ENCODE results near the gene PMPCA.
"Not testable (repeated sequence)": the region's sequence is repeated elsewhere in the genome, so short reads cannot be mapped to it uniquely, and the experiment has no call there.

PMPCA gene

DNA sequence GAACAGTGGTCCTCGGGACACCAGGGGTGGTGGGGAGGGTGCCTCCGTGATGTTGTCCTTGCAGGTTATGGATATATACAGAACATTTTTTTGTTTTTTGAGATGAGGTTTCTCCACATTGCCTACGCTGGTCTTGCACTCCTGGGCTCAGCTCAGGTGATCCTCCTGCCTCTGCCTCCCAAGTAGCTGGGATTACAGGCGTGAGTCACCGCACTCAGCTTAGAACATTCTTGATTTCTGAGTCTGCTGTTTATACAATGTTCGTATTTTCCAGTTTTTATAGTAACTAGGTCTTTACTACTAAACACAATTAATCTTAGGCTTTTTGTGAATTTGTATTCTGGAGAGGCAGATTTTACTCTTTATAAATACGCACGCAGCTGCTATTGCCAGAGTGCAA, 6.0 kb downstream of the PMPCA start:
- DNase-seq = no peak

DNA sequence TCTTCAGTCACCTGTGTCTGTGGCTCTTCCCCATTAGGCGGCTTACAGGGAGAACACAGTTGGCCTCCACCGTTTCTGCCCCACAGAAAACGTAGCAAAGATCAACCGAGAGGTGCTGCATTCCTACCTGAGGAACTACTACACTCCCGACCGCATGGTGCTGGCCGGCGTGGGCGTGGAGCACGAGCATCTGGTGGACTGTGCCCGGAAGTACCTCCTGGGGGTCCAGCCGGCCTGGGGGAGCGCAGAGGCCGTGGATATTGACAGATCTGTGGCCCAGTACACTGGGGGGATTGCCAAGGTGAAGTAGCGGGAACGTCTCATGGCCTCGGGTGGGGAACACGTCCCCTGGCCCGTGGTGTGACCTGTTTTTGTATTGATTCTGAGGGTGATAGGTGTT, 6.5 kb downstream of the PMPCA start:
- no peak for DNase-seq

DNA sequence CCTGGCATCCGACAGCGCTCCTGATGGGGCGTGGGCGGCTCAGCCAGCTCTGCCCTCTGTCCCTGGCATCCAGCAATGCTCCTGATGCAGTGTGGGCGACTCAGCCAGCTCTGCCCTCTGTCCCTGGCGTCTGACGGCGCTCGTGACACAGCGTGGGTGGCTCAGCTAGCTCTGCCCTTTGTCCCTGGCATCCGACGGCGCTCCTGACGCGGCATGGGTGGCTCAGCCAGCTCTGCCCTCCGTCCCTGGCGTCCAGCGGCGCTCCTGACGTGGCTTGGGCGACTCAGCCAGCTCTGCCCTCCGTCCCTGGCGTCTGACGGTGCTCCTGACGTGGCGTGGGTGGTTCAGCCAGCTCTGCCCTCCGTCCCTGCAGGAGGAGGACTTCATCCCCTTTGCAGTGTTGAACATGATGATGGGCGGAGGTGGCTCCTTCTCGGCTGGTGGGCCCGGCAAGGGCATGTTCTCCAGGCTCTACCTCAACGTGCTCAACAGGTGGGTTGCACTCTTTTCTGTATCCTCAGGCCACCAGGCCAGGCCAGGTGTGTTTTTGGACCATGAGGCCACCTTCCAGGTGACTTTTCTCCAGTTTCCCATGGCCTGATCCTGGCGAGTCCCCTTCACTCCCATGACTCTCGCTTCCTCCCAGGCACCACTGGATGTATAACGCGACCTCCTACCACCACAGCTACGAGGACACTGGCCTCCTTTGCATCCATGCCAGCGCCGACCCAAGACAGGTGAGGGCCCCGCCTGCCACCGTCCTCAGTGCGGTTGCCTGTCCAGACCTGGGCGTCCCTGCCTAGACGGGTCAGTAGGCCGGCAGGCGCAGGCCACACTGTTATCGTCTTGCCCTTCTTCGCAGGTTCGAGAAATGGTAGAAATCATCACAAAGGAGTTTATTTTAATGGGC, 8.0 kb downstream of the PMPCA start:
- no peak for DNase-seq

DNA sequence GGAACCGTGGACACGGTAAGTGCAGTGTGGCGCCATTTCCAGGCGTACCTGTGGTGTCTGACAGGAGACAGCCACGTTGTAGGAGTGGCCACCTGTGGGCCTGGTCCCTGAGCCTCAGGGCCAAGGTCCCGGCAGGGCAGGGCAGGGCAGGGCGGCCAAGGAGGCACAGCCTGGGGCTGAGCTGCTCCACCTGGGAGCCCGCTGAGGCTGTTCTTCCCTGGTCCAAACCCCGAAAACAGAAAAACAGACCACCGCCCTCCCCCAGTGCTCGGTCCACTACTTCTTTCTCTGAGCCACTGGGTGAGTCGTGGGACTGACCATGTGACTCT, 8.6 kb downstream of the PMPCA start:
- no peak for DNase-seq

DNA sequence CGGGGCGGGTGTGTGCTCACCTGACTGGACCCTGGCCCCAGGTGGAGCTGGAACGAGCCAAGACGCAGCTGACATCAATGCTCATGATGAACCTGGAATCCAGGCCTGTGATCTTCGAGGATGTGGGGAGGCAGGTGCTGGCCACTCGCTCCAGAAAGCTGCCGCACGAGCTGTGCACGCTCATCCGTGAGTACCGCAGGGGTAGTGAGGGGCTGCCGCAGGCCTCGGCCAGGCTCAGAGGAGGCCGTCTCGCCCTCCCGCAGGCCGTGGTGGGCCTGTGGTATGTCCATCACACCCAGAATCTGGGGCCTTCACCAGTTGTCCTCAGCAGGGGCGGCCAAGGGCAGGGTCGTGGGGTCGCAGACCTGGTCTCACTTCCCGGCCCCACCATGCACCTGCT, 11.3 kb downstream of the PMPCA start:
- no peak for DNase-seq

DNA sequence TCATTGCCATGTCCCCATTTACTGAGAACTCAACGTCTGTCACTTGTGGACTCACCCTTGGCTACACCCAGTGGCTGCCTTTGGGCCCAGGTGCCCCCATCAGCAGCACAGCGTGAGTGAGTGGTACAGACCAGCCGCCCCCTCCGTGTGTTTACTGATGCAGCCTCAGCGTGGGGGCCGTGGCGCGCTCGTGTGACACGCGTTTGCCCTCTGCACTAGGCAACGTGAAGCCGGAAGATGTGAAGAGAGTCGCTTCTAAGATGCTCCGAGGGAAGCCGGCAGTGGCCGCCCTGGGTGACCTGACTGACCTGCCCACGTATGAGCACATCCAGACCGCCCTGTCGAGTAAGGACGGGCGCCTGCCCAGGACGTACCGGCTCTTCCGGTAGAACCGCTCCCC, 12.4 kb downstream of the PMPCA start:
- DNase-seq = no peak

DNA sequence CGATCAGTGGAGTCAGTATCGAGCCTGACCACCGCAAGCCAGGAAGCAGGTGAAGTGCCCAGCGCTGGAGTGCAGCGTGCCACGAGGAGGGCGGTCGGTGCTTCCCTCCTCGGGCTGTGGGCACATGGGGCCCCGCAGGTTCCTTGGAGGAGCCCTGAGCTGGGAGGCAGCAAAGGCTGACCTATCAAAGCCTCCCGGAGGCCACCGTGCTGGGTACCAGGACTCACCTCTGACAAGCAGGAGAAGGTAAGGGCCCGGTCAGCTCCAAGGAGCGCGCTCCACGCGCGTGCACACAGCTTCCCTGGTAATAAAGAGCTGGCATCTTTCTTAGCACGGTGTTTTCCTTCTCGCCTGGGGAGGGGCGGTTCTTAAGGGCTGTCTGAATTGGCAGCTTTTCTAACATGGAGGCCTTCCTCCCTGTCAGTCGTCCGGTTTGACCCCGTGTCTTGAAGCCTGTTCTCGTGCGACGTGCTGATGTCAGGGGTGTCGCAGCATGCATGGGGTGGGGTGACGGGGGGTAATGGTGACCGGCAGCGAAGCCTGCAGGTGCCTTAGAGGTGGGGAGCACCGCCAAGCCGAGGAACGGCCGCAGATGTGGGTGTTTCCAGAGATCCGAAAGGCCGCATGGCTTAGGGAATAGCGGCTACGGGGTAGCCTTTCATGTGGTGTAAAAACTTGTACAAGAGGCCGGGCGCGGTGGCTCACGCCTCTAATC, 13.1 kb downstream of the PMPCA start:
- DNase-seq = no peak

DNA sequence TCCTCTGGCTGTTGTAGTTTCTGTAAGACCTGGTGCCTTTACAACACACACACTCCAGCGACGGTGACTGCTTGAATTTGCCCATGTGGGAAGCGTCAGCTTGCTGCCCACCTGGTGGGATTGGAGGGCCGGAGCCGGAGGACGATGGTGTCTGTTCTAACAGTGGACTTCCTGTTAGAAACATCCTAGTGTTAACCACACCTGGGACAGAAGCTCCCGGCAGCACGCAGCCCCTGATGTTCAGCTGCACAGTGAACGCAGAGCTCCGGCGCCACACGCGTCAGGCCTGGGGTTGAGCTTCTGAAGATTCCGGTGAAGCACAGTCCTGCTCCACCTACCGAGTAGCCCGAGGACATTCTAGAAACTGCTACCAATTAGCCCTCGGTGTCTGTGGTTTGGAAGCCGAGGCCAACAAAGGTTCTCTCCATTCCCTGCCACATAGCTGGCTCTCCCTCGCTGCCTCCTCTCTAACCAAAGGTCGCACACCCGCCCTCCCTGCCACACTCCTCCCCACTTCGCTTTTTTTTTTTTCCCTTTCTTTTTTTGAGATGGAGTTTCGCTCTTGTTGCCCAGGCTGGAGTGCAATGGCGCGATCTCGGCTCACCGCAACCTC, 14.4 kb downstream of the PMPCA start:
- no peak for DNase-seq

DNA sequence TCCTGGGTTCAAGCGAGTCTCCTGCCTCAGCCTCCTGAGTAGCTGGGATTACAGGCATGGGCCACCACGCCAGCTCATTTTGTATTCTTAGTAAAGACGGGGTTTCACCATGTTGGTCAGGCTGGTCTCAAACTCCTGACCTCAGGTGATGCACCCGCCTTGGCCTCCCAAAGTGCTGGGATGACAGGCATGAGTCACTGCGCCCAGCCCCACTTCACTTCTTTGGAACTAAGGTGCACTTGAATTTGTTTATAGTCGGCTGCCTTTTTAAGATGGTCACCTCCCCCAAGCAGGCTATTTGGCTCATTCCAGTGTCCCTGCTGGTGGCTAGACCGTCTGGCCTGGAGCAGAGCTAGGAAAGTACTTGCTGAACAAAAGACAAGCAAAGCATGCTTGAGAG, 14.9 kb downstream of the PMPCA start:
- not testable (repeated sequence) for DNase-seq

DNA sequence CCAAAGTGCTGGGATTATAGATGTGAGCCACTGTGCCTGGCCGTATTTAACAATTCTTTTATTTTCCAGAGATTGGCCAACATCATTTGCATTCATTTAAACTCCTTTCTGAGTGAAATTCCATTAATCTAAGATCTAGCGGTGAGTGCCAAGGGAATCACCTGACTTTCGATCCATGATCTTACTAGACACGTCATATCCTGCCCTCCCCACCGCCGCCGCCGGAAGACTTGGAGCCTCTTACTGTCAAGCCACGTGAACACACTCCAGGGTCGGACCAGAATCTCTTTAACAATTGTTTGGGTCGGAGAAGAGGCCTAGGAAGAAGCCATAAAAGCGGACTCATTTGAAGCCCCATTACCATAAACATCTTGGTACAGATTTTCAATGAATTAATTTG, 16.3 kb downstream of the PMPCA start:
- DNase-seq = no peak

DNA sequence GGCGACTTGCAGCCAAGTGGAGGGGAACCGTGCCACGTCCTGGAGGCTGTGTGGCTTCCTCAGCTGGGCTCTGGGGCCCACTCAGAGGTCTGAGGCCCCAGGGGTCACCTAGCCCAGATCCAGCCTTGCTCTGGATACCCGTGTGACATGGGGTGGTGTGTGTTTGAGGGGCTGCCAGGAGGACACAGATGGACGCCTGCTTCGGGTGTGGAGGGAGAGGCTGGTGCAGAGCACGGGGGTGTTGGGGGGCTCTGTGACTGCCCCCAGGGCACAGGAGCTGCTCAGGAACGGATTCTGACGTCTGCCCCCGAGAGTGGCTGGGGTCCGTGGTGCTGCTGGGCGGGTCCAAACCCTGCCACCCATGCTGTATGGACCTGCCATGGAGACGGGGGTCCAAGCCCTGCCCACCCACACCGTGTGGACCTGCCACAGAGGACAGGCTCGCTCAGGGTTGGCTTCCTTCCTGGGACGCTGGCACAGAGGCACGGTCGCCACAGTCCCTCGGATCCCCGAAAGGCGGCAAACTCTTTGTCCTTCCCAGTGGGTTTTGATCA, 18.7 kb downstream of the PMPCA start:
- no peak for DNase-seq

DNA sequence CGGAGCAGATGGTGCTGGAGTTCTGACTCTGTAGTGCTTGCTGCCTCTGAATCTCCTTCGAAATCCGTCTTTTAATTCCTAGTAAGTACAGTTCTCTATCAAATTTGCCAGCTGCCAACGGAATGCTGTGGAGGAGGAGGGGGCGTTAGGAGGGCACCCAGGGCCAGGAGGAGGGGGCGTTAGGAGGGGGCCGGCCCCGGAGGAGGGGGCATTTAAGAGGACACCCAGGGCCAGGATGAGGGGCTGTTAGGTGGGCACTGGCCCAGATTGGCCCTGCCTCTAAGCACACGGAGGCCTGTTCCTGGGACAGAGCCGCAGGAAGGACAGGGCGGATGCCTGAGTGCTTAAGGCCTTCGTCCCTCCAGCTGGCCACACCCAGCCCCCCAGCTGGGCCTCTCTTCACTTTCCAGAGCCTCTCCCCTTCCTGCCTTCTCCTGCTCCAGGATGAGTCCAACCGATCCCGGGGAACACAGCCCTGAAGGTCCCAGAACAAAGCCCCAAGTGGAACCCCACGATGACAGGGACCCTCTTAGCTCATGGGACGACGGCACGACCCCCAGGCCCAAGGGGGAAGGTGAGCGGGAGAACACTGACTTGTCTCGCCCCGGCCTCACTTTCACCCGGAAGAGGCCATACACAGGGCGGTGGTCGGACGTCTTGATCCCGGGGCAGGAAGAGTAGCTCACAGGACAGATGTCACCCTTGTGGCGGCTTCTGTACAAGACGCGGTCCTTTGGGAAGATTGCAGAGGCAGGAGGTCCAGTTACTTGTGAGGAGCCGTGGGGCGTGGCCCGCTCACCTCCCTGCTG, 19.4 kb downstream of the PMPCA start:
- no peak for DNase-seq

DNA sequence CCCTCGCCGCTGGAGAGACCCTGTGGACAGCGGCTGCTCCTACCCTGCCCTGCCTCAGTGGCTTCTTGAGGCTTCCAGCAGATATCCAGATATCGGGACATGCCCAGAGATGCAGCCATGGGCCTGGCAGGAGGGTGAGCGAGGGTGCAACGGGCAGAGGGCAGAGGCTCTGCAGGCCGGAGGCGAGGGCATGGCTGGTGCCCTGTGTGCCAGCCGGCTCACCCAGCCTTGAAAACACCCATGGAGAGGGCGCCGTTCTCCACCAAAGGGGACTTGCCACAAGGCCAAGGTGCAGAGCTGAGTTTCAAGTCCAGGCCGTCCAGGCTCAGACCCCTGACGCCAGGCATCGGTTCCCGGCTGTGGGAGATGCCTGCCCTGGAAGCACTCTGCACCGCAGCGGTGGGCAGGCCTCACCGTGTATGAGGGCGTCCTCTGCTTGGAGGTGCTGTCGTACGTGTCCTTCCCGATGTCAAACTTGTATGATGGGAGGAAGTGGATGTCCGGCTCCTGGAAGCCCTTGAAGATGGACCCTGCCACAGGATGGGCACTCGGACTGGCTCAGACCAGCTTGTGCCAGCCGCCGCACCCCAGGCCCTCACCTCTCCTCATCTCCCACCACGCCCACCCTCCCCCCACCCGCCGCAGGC, 20.3 kb downstream of the PMPCA start:
- no peak for DNase-seq

DNA sequence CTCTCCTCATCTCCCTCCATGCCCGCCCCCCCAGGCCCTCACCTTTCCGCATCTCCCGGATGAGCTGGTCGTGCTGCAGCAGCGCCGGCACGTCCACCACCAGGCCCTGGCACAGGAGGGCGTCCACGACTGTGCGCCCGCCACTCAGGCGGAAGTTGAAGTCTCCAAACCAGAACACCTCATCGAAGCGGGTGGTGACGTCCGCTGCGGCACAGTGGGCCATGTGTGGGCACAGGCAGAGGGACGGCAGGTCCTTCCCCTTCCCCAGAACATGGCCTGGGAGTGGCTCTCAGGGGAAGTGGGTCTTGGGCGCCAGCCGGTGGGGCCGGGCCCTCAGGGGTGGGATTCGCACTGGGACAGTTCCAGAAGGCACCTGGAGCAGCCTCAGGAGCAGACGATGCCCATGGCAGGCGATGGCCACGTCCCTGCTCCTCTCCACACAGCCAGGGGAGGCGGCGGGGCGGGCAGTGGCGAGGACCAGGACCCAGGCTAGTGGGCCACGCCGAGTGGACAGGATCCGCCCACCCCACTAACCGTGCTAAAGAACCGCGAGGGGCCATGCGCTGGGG, 21.4 kb downstream of the PMPCA start:
- no peak for DNase-seq

DNA sequence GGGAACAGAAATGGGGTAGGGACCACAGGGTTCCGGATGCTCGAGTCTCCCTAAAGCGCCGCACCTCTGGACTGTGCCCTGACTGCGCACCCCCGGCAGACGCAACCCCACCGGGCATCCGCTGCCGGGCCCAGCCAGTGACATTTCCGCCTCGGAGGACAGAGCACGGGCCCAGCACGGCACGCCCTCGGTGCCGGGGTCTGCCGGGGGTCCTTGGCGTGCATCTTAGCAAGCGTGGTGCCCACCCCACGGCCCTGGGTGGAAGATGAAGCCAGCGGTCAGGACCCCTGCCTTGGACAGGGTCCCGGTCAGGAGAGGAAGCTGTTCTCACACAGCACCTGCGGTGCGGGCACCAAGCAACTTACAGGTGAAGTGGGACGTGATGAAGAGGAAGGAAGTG, 22.1 kb downstream of the PMPCA start:
- DNase-seq = no peak

DNA sequence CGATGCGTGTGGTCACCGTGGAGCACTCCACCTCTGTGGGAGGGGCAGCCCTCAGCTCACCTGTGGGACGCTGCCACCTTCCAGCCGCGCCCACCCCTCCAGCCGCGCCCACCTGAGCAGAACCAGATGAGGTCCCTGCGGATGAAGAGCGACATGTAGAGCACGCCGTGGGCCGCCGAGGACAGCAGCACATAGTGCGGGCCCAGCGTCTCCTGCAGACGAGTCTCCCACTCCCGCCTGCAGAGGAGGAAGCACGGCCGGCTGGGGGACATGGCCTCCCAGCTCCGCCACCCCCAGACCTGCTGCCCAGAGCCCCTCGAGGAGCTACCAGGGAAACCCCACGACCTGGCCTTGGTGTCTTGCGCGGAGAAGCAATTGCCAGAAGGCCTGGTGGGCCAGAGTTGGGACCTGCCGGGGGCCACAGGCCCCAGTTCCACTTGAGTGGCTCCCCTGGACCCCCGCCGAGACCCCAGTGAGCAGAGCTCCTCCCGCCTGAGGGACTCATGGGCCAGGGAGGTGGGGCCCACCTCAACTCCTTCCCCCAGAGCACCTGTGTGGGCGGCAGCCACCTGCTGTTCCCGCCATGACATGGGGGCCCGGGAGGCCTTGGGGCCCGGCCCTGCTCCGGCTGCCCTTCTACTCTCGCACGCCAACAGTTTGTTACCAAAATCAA, 22.7 kb downstream of the PMPCA start:
- no peak for DNase-seq

DNA sequence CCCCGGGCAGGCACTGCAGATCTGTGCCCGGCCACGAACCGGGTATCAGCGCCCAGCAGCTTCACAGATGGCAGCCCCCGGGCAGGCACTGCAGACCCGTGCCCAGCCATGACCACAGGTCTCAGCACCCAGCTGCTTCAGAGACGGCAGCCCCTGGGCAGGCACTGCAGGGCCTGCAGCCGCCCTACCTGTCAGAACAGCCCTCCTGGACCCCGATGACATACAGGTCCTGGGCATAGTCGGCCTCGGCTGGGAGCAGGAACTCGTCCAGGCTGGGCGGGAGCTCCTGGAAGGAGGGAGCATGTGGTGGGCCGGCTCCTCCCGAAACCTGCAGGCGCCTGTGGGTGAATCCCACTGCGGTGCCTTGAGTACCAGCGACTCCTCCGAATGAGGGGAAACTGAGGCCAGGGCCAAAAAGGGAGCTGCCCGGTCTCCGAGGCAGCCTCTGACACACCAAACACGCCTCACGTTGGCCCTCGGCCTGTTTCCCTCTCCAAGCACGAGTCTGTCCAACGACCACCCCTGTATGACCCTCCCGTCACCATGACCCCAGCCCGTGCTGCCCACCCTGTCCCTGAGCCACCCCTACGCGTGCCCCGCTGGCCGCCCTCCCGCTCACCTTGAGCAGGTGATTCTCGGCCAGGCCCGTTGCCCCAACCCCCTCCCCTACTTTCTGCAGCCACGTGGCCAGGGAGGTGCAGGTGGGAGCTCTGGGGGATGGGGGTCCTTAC, 23.6 kb downstream of the PMPCA start:
- DNase-seq = no peak

DNA sequence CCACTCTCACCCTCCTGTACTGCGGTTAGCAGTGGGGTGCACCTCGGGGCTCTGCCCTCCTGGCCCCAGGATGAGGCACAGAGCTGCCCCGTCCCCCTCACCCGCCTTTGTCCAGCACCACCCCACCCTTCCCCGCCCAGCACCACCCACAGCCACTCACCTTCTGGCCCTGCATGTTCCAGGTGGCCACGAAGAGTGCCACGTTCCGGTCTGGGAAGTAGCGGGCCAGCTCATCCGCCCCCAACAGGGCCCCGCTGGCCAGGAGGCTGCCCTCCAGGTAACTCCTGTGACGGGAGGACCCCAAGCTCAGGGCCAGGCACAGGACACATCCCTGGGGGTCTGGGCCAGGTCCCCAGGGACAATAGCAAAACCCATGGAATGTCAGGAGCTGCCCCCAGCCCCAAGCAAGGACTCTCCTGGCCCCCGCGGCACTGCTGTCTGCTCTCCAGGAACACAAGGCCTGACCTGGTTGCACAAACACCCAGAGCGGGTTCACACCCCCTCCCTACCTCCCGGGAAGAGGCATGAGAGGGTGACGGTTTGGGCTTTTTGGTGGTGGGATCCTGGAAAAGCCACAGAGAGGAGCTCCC, 24.2 kb downstream of the PMPCA start:
- DNase-seq = no peak

DNA sequence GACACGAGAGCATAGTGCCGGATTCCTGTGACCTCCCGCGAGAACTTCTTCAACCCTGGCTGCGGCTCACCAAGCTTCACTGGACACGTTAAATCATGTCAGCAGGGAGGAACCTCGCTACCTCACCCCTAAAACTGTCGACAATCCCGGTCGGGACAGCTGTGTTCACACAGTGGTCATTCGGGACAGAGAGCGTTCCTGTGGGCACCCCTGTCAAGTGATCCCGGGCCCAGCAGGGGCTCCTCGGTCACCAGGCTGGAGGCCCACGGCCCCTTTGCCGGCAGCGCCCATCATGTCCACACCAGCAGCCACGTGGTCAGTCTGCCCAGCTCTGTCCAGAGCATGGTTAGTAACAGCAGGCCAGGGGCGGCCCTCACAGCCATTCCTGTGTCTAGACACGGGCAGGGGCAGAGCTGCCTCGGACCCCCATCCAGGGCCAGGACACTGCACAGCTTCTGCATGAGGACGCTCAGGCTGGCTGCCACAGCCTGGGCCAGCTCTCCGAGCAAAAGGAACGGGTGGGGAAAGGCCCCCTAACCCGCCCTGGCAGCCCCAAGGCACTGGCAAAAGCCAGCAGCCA, 25.7 kb downstream of the PMPCA start:
- DNase-seq = no peak

DNA sequence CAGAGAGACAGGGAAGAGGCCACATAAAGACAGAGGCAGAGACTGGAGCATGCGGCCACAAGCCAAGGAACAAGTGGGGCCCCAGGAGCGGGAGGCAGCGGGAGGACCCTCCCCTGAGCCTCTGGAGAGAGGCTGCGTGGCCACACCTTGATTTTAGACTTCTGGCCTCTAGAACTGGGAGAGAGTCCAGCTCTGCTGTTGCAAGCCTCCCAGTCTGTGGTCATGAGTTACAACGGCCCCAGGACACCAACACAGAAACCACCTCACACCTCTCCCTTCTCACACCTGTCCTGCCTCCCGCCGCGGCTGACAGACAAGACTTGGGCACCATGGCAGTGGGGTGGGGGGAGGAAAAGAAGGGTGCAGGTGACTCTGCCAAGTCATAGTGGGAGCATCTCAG, 27.0 kb downstream of the PMPCA start:
- no peak for DNase-seq
